HG03342 (cell line): ENCODE measurements around the gene UGT8.
"Not testable (repeated sequence)": the region's sequence is repeated elsewhere in the genome, so short reads cannot be mapped to it uniquely, and the experiment has no call there.

Source experiments
- ATAC-seq: cut with Tn5 transposase; IDR thresholded peaks from one replicate; pipeline ENCODE4 v1.9.1; 2021; ENCODE audit warnings: mild to moderate bottlenecking, moderate library complexity; ENCODE audit not compliant: unreplicated experiment

Gene UGT8

GRCh38 chr4:114598191-114599121 lies at the start of gene UGT8:
UGT8 (plus strand) TSS chr4:114598807; CDS start chr4:114622881, 24,074 bp downstream.
- peak; percentile 33 for ATAC-seq

GRCh38 chr4:114549638-114550037 lies 49.0 kb upstream of the UGT8 start:
- ATAC-seq, result no peak

- no peak for ATAC-seq
These were observed 40.1 kb upstream of the UGT8 start for GRCh38 chr4:114558446-114559020.

GRCh38 chr4:114561590-114561989 lies 37.0 kb upstream of the UGT8 start:
- no peak for ATAC-seq

- ATAC-seq, result no peak
These were observed 36.3 kb upstream of the UGT8 start for GRCh38 chr4:114562176-114562904.

- no peak for ATAC-seq
These were observed 34.9 kb upstream of the UGT8 start for GRCh38 chr4:114563536-114564315.

GRCh38 chr4:114577386-114577785 lies 21.2 kb upstream of the UGT8 start:
- no peak for ATAC-seq

GRCh38 chr4:114582621-114583020 lies 16.0 kb upstream of the UGT8 start:
- ATAC-seq, result no peak

GRCh38 chr4:114588305-114588704 lies 10.3 kb upstream of the UGT8 start:
- ATAC-seq, result no peak

- not testable (repeated sequence) for ATAC-seq
These were observed 8.2 kb upstream of the UGT8 start for GRCh38 chr4:114590360-114590759.

GRCh38 chr4:114593526-114593925 lies 5.1 kb upstream of the UGT8 start:
- no peak for ATAC-seq

- no peak for ATAC-seq
These were observed 3.4 kb upstream of the UGT8 start for GRCh38 chr4:114595207-114595606.

- no peak for ATAC-seq
These were observed 2.7 kb upstream of the UGT8 start for GRCh38 chr4:114595921-114596320.

- ATAC-seq, result no peak
These were observed 1.0 kb upstream of the UGT8 start for GRCh38 chr4:114597410-114598115.

- no peak for ATAC-seq
These were observed 760 bp downstream of the UGT8 start for GRCh38 chr4:114599231-114599902.

- ATAC-seq, result no peak
These were observed 1.4 kb downstream of the UGT8 start for GRCh38 chr4:114599903-114600552.

- ATAC-seq, result no peak
These were observed 2.1 kb downstream of the UGT8 start for GRCh38 chr4:114600672-114601071.

GRCh38 chr4:114601304-114602052 lies 2.9 kb downstream of the UGT8 start:
- ATAC-seq, result no peak
